NB4 (cell line): Measurements from ENCODE around the gene BICDL2.

ENCODE experiments used
- MAX ChIP-seq: IDR thresholded peaks from 2 replicates; pipeline ENCODE4 v1.6.1; 2011; ENCODE audit warnings: low read depth, low read length
- POLR2A ChIP-seq: IDR thresholded peaks from 2 replicates; pipeline ENCODE4 v1.6.1; 2011; ENCODE audit warnings: mild to moderate bottlenecking; ENCODE audit not compliant: insufficient read length; ENCODE audit errors: extremely low read depth
- TF ChIP-seq, protein P1 (sequence below): IDR thresholded peaks from one replicate; pipeline ENCODE4 v1.5.1; 2012; ENCODE audit warnings: low read depth, low read length

DNA sequence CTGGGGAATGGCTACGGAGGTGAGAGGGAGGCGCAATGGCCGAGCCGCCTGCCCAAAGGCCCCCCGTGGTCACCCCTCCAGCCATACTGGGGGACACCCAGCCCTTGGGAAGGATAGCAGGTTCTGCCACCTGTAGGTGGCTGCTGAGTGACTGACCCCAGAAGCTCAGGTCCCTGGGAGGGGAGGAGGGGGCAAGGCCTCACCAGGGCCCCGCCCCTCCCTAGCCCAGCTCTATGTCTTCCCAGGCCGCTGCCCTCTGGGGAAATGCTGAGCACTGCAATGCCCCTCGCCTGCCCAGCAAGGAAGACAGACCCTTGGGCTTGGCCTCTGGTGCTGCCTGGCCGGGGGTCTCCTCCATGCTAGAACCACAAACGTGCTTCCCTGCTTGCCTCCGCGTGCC is 35.4 kb downstream of the BICDL2 start:
- TF ChIP-seq, protein P1, sequence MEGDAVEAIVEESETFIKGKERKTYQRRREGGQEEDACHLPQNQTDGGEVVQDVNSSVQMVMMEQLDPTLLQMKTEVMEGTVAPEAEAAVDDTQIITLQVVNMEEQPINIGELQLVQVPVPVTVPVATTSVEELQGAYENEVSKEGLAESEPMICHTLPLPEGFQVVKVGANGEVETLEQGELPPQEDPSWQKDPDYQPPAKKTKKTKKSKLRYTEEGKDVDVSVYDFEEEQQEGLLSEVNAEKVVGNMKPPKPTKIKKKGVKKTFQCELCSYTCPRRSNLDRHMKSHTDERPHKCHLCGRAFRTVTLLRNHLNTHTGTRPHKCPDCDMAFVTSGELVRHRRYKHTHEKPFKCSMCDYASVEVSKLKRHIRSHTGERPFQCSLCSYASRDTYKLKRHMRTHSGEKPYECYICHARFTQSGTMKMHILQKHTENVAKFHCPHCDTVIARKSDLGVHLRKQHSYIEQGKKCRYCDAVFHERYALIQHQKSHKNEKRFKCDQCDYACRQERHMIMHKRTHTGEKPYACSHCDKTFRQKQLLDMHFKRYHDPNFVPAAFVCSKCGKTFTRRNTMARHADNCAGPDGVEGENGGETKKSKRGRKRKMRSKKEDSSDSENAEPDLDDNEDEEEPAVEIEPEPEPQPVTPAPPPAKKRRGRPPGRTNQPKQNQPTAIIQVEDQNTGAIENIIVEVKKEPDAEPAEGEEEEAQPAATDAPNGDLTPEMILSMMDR = no peak
- TF ChIP-seq MAX (no peak), POLR2A (no peak)
